GM19099 (cell line): ENCODE results near the gene CCL24.

ENCODE experiments used
- POLR2A ChIP-seq: IDR thresholded peaks from 3 replicates; pipeline ENCODE4 v1.6.1; 2011; ENCODE audit warnings: low read depth; ENCODE audit not compliant: insufficient read length; ENCODE audit errors: extremely low read depth

CCL24 gene

GRCh38 chr7:75813781-75814236 lies at the start of gene CCL24:
Gene CCL24, minus strand, starts transcription at chr7:75813806. Its CDS starts 91 bp downstream, at chr7:75813715.
- TF ChIP-seq POLR2A = no peak

GRCh38 chr7:75861636-75862035 lies 48.0 kb upstream of the CCL24 start:
- no peak for TF ChIP-seq POLR2A

GRCh38 chr7:75858410-75858809 lies 44.8 kb upstream of the CCL24 start:
- TF ChIP-seq POLR2A = no peak

GRCh38 chr7:75856536-75856935 lies 42.9 kb upstream of the CCL24 start:
- TF ChIP-seq POLR2A = no peak

GRCh38 chr7:75854233-75854632 lies 40.6 kb upstream of the CCL24 start:
- no peak for TF ChIP-seq POLR2A

- no peak for TF ChIP-seq POLR2A
These were observed 36.6 kb upstream of the CCL24 start for GRCh38 chr7:75850235-75850634.

GRCh38 chr7:75849573-75849972 lies 36.0 kb upstream of the CCL24 start:
- TF ChIP-seq POLR2A = no peak

GRCh38 chr7:75847707-75848106 lies 34.1 kb upstream of the CCL24 start:
- no peak for TF ChIP-seq POLR2A

GRCh38 chr7:75844158-75844557 lies 30.6 kb upstream of the CCL24 start:
- no peak for TF ChIP-seq POLR2A

GRCh38 chr7:75843613-75844116 lies 30.1 kb upstream of the CCL24 start:
- TF ChIP-seq POLR2A = no peak

- no peak for TF ChIP-seq POLR2A
These were observed 29.3 kb upstream of the CCL24 start for GRCh38 chr7:75842836-75843446.

GRCh38 chr7:75840029-75840428 lies 26.4 kb upstream of the CCL24 start:
- TF ChIP-seq POLR2A = no peak

GRCh38 chr7:75836798-75837197 lies 23.2 kb upstream of the CCL24 start:
- TF ChIP-seq POLR2A = no peak

GRCh38 chr7:75835688-75836285 lies 22.2 kb upstream of the CCL24 start:
- no peak for TF ChIP-seq POLR2A

GRCh38 chr7:75830978-75831377 lies 17.4 kb upstream of the CCL24 start:
- no peak for TF ChIP-seq POLR2A

- no peak for TF ChIP-seq POLR2A
These were observed 9.7 kb upstream of the CCL24 start for GRCh38 chr7:75823198-75823910.
